ENCODE measurements around the gene CEMIP2. TPM values are rescaled to one million over a fixed set of nuclear protein-coding genes. Genes with fewer than 3 reads are reported as not detected.

The CEMIP2 gene
- total RNA-seq, 1 experiment from 2014 or later, result 14.8 TPM

- intact Hi-C loops (cut with micrococcal nuclease; ENCODE audit: unreplicated experiment) (no loop called here), in situ Hi-C loops (cut with HindIII; ENCODE audit: low pct_unique_long_range_greater_than_20kb, low sequenced_read_pairs) (no loop called here)
- Histone ChIP-seq H3K9me3 (ENCODE audit: control insufficient read depth, insufficient read depth, low read depth, low read length) (no peaks in the 10 kb centered on the region), H3K27me3 (ENCODE audit: control insufficient read depth, insufficient read depth, low read length) (no peaks in the 10 kb centered on the region), H3K27ac (ENCODE audit: low read length) (no peak overlapping the region), H3K36me3 (ENCODE audit: control insufficient read depth, insufficient read depth, low read length) (no peaks in the 10 kb centered on the region), H3K4me3 (ENCODE audit: low read depth in 2 of 2, low read length in 2 of 2) (no peak overlapping the region), H3K4me1 (ENCODE audit: control insufficient read depth, insufficient read depth, low read length) (no peaks in the 10 kb centered on the region)
- DNase-seq (ENCODE audit: low read depth, low spot score) (no peak), ATAC-seq (no peak)
- BruUV-seq (replicated peaks), result no TSS peak
- CTCF ChIA-PET, result no interaction called here
- no peak for TF ChIP-seq SIN3A (IDR thresholded peaks at IDR 0.05; ENCODE audit: borderline replicate concordance, insufficient read depth, low read depth, low read length)
- TF ChIP-seq CTCF (IDR thresholded peaks at IDR 0.05), result no peak
- no peak for TF ChIP-seq REST (IDR thresholded peaks at IDR 0.05; ENCODE audit: insufficient read depth in 1 of 2, low read depth in 2 of 2, low read length in 1 of 2)
- TF ChIP-seq POLR2AphosphoS5 (IDR thresholded peaks at IDR 0.05; ENCODE audit: low read depth, low read length), result no peak
- TF ChIP-seq TCF7L2 (IDR thresholded peaks at IDR 0.05; ENCODE audit: low read depth, low read length), result no peak
- POLR2A ChIA-PET, result no interaction called here
Observed at GRCh38 chr9:71643330-71643729, 125.0 kb downstream of the CEMIP2 start.

- Histone ChIP-seq H3K9me3 (ENCODE audit: control insufficient read depth, insufficient read depth, low read depth, low read length) (no peaks in the 10 kb centered on the region), H3K4me3 (ENCODE audit: low read depth in 2 of 2, low read length in 2 of 2) (no peak overlapping the region), H3K36me3 (ENCODE audit: control insufficient read depth, insufficient read depth, low read length) (no peaks in the 10 kb centered on the region), H3K4me1 (ENCODE audit: control insufficient read depth, insufficient read depth, low read length) (no peaks in the 10 kb centered on the region), H3K27me3 (ENCODE audit: control insufficient read depth, insufficient read depth, low read length) (no peaks in the 10 kb centered on the region), H3K27ac (ENCODE audit: low read length) (no peak overlapping the region)
- no TSS peak for BruUV-seq (replicated peaks)
- intact Hi-C loops (cut with micrococcal nuclease; ENCODE audit: unreplicated experiment) (no loop called here), in situ Hi-C loops (cut with HindIII; ENCODE audit: low pct_unique_long_range_greater_than_20kb, low sequenced_read_pairs) (no loop called here)
- no peak for TF ChIP-seq TCF7L2 (IDR thresholded peaks at IDR 0.05; ENCODE audit: low read depth, low read length)
- TF ChIP-seq SIN3A (IDR thresholded peaks at IDR 0.05; ENCODE audit: borderline replicate concordance, insufficient read depth, low read depth, low read length), result no peak
- TF ChIP-seq POLR2AphosphoS5 (IDR thresholded peaks at IDR 0.05; ENCODE audit: low read depth, low read length), result no peak
- no peak for TF ChIP-seq CTCF (IDR thresholded peaks at IDR 0.05)
- no peak for TF ChIP-seq REST (IDR thresholded peaks at IDR 0.05; ENCODE audit: insufficient read depth in 1 of 2, low read depth in 2 of 2, low read length in 1 of 2)
- ChIA-PET POLR2A (interaction anchor here (0.6 kb wide), 1 partner anchor 28 kb away, joined by 3 read pairs; no protein-coding TSS in a partner anchor), CTCF (no interaction called here)
- ATAC-seq (no peak), DNase-seq (ENCODE audit: low read depth, low spot score) (no peak)
Observed at GRCh38 chr9:71642056-71642455, 126.3 kb downstream of the CEMIP2 start.

All from Panc1 (cell line).